Brain microvascular endothelial cell (primary cell): ENCODE measurements around the gene ANXA2R.

Experiments used
- DNase-seq: peaks from one replicate; pipeline ENCODE4 v3.0.0-alpha.2; 2020
- H3K27ac ChIP-seq: fragments of 250-450 bp; sonication (Bioruptor Pico); 2 replicates; pipeline ENCODE4 v1.5.1; 2020; ENCODE audit warnings: mild to moderate bottlenecking, moderate library complexity
- H3K27me3 ChIP-seq: fragments of 250-450 bp; sonication (Bioruptor Pico); replicated peaks from 2 replicates; pipeline ENCODE4 v1.5.1; 2020; ENCODE audit warnings: mild to moderate bottlenecking
- H3K36me3 ChIP-seq: fragments of 250-450 bp; sonication (Bioruptor Pico); replicated peaks from 2 replicates; pipeline ENCODE4 v1.5.1; 2020; ENCODE audit warnings: mild to moderate bottlenecking
- H3K4me3 ChIP-seq: 2 replicates; pipeline ENCODE4 v1.5.1; 2011; ENCODE audit warnings: low read depth, mild to moderate bottlenecking, control low read depth, low read length, moderate library complexity
- CTCF ChIP-seq: IDR thresholded peaks from 2 replicates; pipeline ENCODE4 v1.5.1; 2011; ENCODE audit warnings: low read depth, mild to moderate bottlenecking, moderate library complexity, low read length, control low read depth, inconsistent platforms; ENCODE audit errors: missing control alignments
- in situ Hi-C: cut with HindIII; loops from 2 replicates; pipeline ENCODE4 v1.10.0; 2017; ENCODE audit warnings: low sequenced_read_pairs, low pct_ligation_motif_present

The ANXA2R gene

GRCh38 chr5:42995360-42995751 lies 44.8 kb downstream of the ANXA2R start:
- Histone ChIP-seq H3K36me3 (no peaks in the 10 kb centered on the region), H3K27me3 (no peaks in the 10 kb centered on the region), H3K4me3 (peak overlapping the region; percentile 71), H3K27ac (peak overlapping the region; percentile 91)
- no peak for TF ChIP-seq CTCF
- in situ Hi-C loops = no loop called here
- no peak for DNase-seq

GRCh38 chr5:42994555-42995359 lies 45.4 kb downstream of the ANXA2R start:
- TF ChIP-seq CTCF = peak; percentile 88
- H3K36me3 ChIP-seq = no peaks in the 10 kb centered on the region
- H3K4me3 ChIP-seq = peak overlapping the region; percentile 71
- no peaks in the 10 kb centered on the region for H3K27me3 ChIP-seq
- in situ Hi-C loops = no loop called here
- peak overlapping the region; percentile 91 for H3K27ac ChIP-seq
- peak; percentile 92 for DNase-seq

- TF ChIP-seq CTCF = no peak
These were observed 45.9 kb downstream of the ANXA2R start for GRCh38 chr5:42994246-42994554.

GRCh38 chr5:42993516-42994245 lies 46.4 kb downstream of the ANXA2R start:
- no peak for TF ChIP-seq CTCF
- Histone ChIP-seq H3K27me3 (no peaks in the 10 kb centered on the region), H3K36me3 (no peaks in the 10 kb centered on the region), H3K4me3 (peak overlapping the region; percentile 71), H3K27ac (peak overlapping the region; percentile 91)
- in situ Hi-C loops = no loop called here
- DNase-seq = peak; percentile 69

More at GRCh38 chr5:42994246-42994554, 45.9 kb downstream of the ANXA2R start:
- peak overlapping the region; percentile 71 for H3K4me3 ChIP-seq
- DNase-seq = no peak
- in situ Hi-C loops = no loop called here
- no peaks in the 10 kb centered on the region for H3K27me3 ChIP-seq
- peak overlapping the region; percentile 91 for H3K27ac ChIP-seq
- no peaks in the 10 kb centered on the region for H3K36me3 ChIP-seq

GRCh38 chr5:42992088-42992879 lies 47.8 kb downstream of the ANXA2R start:
- in situ Hi-C loops = no loop called here

More at GRCh38 chr5:42992088-42992879, 47.8 kb downstream of the ANXA2R start:
- H3K36me3 ChIP-seq = no peaks in the 10 kb centered on the region
- DNase-seq = peak; percentile 86
- TF ChIP-seq CTCF = no peak
- H3K4me3 ChIP-seq = peak overlapping the region; percentile 71
- peak overlapping the region; percentile 91 for H3K27ac ChIP-seq
- no peaks in the 10 kb centered on the region for H3K27me3 ChIP-seq
